ENCODE data around the gene TMEM128.

The TMEM128 gene

GRCh38 chr4:4227510-4228355, 20.3 kb downstream of the TMEM128 start:
- no peak overlapping the region for H3K9ac ChIP-seq (ENCODE audit: low read depth, low read length, poor library complexity)
- no peak overlapping the region for H3K18ac ChIP-seq (ENCODE audit: low read length)
- no peaks in the 10 kb centered on the region for H3K79me1 ChIP-seq (ENCODE audit: low read depth, low read length)
- H3K23ac ChIP-seq (ENCODE audit: low read depth, low read length, poor library complexity) = no peak overlapping the region
- H3K27me3 ChIP-seq (ENCODE audit: control insufficient read depth in 3 of 3, insufficient read depth in 3 of 3, low read depth in 1 of 3, low read length in 3 of 3) = peaks cover 20 to 56% (median 47%) of the 10 kb centered on the region in 3 experiments
- H2BK120ac ChIP-seq (ENCODE audit: low read depth, low read length) = no peak overlapping the region
- WGBS, 2 donors (ENCODE audit: extremely low coverage in 2 of 2, insufficient read length in 2 of 2, insufficient replicate concordance in 1 of 2) = no CpG with 5 or more reads among the region's 51 CpGs
- no peaks in the 10 kb centered on the region for H3K4me1 ChIP-seq (ENCODE audit: control insufficient read depth in 2 of 2, insufficient read depth in 1 of 2, low read depth in 1 of 2, low read length in 2 of 2)
- H3K4ac ChIP-seq (ENCODE audit: low read length) = no peak overlapping the region
- H4K91ac ChIP-seq (ENCODE audit: low read depth, low read length, poor library complexity) = no peak overlapping the region
- no peak overlapping the region for H4K8ac ChIP-seq (ENCODE audit: low read depth, low read length)
- H2AK5ac ChIP-seq (ENCODE audit: low read depth, low read length) = no peak overlapping the region
- peak overlapping the region; percentile 49 for H2AFZ ChIP-seq (ENCODE audit: low read length)
- no peak overlapping the region for H2BK15ac ChIP-seq (ENCODE audit: low read length)
- no peak overlapping the region for H2BK5ac ChIP-seq (ENCODE audit: low read length)
- no peaks in the 10 kb centered on the region for H3K36me3 ChIP-seq (replicated peaks in 1 of 2; ENCODE audit: control insufficient read depth in 2 of 2, insufficient read depth in 2 of 2, low read length in 2 of 2)
- no peak overlapping the region for H2BK12ac ChIP-seq (ENCODE audit: low read length)
- H3K4me2 ChIP-seq (ENCODE audit: insufficient read depth, low read length, poor library complexity, severe bottlenecking) = no peak overlapping the region
- H3K9me3 ChIP-seq (replicated peaks in 1 of 2; ENCODE audit: control insufficient read depth in 2 of 2, insufficient read depth in 1 of 2, low read depth in 1 of 2, low read length in 2 of 2) = peaks cover 0 to 4% of the 10 kb centered on the region in 2 donors
- H3K27ac ChIP-seq (replicated peaks; ENCODE audit: low read length) = no peak overlapping the region
- no peak overlapping the region for H3K4me3 ChIP-seq (ENCODE audit: low read length in 2 of 2)
- no peak for DNase-seq (ENCODE audit: low spot score)
- no peak overlapping the region for H3K14ac ChIP-seq (ENCODE audit: low read length)

- Histone ChIP-seq H3K4me2 (ENCODE audit: insufficient read depth, low read length, poor library complexity, severe bottlenecking) (peak within 1 kb of the TSS; percentile 40), H3K4me1 (ENCODE audit: control insufficient read depth in 2 of 2, insufficient read depth in 1 of 2, low read depth in 1 of 2, low read length in 2 of 2) (no peaks in the 10 kb centered on the region), H3K23ac (ENCODE audit: low read depth, low read length, poor library complexity) (peak within 1 kb of the TSS; percentile 89), H3K14ac (ENCODE audit: low read length) (peak within 1 kb of the TSS; percentile 21), H2BK5ac (ENCODE audit: low read length) (no peak within 1 kb of the TSS), H3K27me3 (ENCODE audit: control insufficient read depth in 3 of 3, insufficient read depth in 3 of 3, low read depth in 1 of 3, low read length in 3 of 3) (peaks cover 20 to 59% (median 47%) of the 10 kb centered on the region in 3 experiments), H4K8ac (ENCODE audit: low read depth, low read length) (peak within 1 kb of the TSS; percentile 17), H3K9me3 (replicated peaks in 1 of 2; ENCODE audit: control insufficient read depth in 2 of 2, insufficient read depth in 1 of 2, low read depth in 1 of 2, low read length in 2 of 2) (peaks cover 0 to 4% of the 10 kb centered on the region in 2 donors), H2AK5ac (ENCODE audit: low read depth, low read length) (no peak within 1 kb of the TSS), H2AFZ (ENCODE audit: low read length) (peak within 1 kb of the TSS; percentile 76), H3K9ac (ENCODE audit: low read depth, low read length, poor library complexity) (no peak within 1 kb of the TSS), H2BK15ac (ENCODE audit: low read length) (no peak within 1 kb of the TSS), H3K4ac (ENCODE audit: low read length) (no peak within 1 kb of the TSS), H2BK12ac (ENCODE audit: low read length) (peak within 1 kb of the TSS; percentile 22), H3K4me3 (ENCODE audit: low read length in 2 of 2) (no peak within 1 kb of the TSS), H3K18ac (ENCODE audit: low read length) (peak within 1 kb of the TSS; percentile 38), H3K79me1 (ENCODE audit: low read depth, low read length) (no peaks in the 10 kb centered on the region), H4K91ac (ENCODE audit: low read depth, low read length, poor library complexity) (no peak within 1 kb of the TSS), H3K27ac (replicated peaks; ENCODE audit: low read length) (no peak within 1 kb of the TSS), H3K36me3 (replicated peaks in 1 of 2; ENCODE audit: control insufficient read depth in 2 of 2, insufficient read depth in 2 of 2, low read length in 2 of 2) (no peaks in the 10 kb centered on the region), H2BK120ac (ENCODE audit: low read depth, low read length) (no peak within 1 kb of the TSS)
- no peak for DNase-seq (ENCODE audit: low spot score)
- WGBS, 2 donors (ENCODE audit: extremely low coverage in 2 of 2, insufficient read length in 2 of 2, insufficient replicate concordance in 1 of 2) = no CpG with 5 or more reads among the region's 82 CpGs
These were observed 21.2 kb downstream of the TMEM128 start, which contains the start of gene OTOP1 for GRCh38 chr4:4226606-4227438. TSS of gene OTOP1 (minus strand) at chr4:4226929. CDS start at chr4:4226864, 65 bp downstream.

- Histone ChIP-seq H4K91ac (ENCODE audit: low read depth, low read length, poor library complexity) (no peak overlapping the region), H3K27ac (replicated peaks; ENCODE audit: low read length) (no peak overlapping the region), H2BK15ac (ENCODE audit: low read length) (no peak overlapping the region), H2BK120ac (ENCODE audit: low read depth, low read length) (no peak overlapping the region), H3K4me3 (ENCODE audit: low read length in 2 of 2) (no peak overlapping the region), H3K4me2 (ENCODE audit: insufficient read depth, low read length, poor library complexity, severe bottlenecking) (peak overlapping the region; percentile 33), H3K9me3 (replicated peaks in 1 of 2; ENCODE audit: control insufficient read depth in 2 of 2, insufficient read depth in 1 of 2, low read depth in 1 of 2, low read length in 2 of 2) (peaks cover 0 to 4% of the 10 kb centered on the region in 2 donors), H3K18ac (ENCODE audit: low read length) (peak overlapping the region; percentile 11), H3K79me1 (ENCODE audit: low read depth, low read length) (no peaks in the 10 kb centered on the region), H3K4me1 (ENCODE audit: control insufficient read depth in 2 of 2, insufficient read depth in 1 of 2, low read depth in 1 of 2, low read length in 2 of 2) (no peaks in the 10 kb centered on the region), H3K23ac (ENCODE audit: low read depth, low read length, poor library complexity) (peak overlapping the region; percentile 89), H3K9ac (ENCODE audit: low read depth, low read length, poor library complexity) (no peak overlapping the region), H3K4ac (ENCODE audit: low read length) (no peak overlapping the region), H2BK5ac (ENCODE audit: low read length) (no peak overlapping the region), H2AK5ac (ENCODE audit: low read depth, low read length) (no peak overlapping the region), H3K14ac (ENCODE audit: low read length) (peak overlapping the region; percentile 21), H4K8ac (ENCODE audit: low read depth, low read length) (no peak overlapping the region), H2BK12ac (ENCODE audit: low read length) (peak overlapping the region; percentile 22), H2AFZ (ENCODE audit: low read length) (peak overlapping the region; percentile 76), H3K27me3 (ENCODE audit: control insufficient read depth in 3 of 3, insufficient read depth in 3 of 3, low read depth in 1 of 3, low read length in 3 of 3) (peaks cover 20 to 59% (median 47%) of the 10 kb centered on the region in 3 experiments), H3K36me3 (replicated peaks in 1 of 2; ENCODE audit: control insufficient read depth in 2 of 2, insufficient read depth in 2 of 2, low read length in 2 of 2) (no peaks in the 10 kb centered on the region)
- no CpG with 5 or more reads among the region's 41 CpGs for WGBS, 2 donors (ENCODE audit: extremely low coverage in 2 of 2, insufficient read length in 2 of 2, insufficient replicate concordance in 1 of 2)
- DNase-seq (ENCODE audit: low spot score) = no peak
These were observed 22.0 kb downstream of the TMEM128 start for GRCh38 chr4:4225915-4226605.

Measured in neuronal stem cell (in vitro differentiated cells).